GM18507 (cell line): Measurements from ENCODE around the gene PRDX5.
A peak's percentile ranks its signal among the peaks of the same experiment; 100 is the strongest.

Experiments
- DNase-seq: peaks from one replicate; pipeline ENCODE4 v3.0.0; 2011; ENCODE audit warnings: low read depth; ENCODE audit not compliant: insufficient read length; ENCODE audit errors: extremely low spot score
- FAIRE-seq: peaks from 2 replicates; lab custom pipeline; 2011; peaks lifted over from hg19 to GRCh38; lab: Jason Lieb, UNC

Gene PRDX5

DNA sequence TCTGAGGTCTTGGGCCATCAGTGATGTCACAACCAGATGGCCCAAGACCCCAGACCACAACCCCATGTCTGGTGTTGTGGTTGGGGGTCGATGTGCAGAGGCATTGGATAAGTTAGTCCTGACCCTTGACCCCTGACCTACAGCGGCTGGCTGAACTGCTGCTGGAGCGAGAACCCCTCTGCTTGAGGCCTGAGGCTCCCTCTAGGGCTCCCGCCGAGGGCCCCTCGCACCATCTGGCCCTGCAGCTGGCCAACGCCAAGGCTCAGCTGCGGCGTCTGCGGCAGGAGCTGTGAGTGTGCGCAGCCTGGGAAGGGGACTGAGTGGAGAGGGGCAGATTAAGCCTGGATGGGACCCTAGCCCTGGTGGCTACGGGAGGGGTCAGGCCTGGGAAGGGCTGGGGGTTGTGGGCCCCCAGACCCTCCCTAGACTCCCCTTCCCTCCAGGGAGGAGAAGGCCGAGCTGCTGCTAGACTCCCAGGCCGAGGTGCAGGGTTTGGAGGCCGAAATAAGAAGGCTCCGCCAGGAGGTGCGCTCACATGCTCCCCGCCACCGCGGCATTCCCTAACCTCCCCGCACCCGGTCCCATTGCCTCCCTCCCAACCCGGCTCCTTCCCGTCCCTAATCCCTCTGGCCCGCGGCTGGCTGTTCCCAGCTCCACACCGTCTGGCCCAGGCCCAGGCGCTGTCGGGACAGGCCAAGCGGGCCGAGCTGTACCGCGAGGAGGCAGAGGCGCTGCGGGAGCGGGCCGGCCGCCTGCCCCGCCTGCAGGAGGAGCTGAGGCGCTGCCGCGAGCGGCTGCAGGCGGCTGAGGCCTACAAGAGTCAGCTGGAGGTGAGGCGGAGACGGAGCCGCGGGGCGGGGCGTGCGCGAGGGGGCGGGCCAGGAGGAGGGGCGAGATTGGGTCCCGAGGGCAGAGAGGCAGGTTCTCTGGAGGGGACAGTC, 24.2 kb downstream of the PRDX5 start:
- DNase-seq (peak; percentile 88), FAIRE-seq (peak; percentile 83)

DNA sequence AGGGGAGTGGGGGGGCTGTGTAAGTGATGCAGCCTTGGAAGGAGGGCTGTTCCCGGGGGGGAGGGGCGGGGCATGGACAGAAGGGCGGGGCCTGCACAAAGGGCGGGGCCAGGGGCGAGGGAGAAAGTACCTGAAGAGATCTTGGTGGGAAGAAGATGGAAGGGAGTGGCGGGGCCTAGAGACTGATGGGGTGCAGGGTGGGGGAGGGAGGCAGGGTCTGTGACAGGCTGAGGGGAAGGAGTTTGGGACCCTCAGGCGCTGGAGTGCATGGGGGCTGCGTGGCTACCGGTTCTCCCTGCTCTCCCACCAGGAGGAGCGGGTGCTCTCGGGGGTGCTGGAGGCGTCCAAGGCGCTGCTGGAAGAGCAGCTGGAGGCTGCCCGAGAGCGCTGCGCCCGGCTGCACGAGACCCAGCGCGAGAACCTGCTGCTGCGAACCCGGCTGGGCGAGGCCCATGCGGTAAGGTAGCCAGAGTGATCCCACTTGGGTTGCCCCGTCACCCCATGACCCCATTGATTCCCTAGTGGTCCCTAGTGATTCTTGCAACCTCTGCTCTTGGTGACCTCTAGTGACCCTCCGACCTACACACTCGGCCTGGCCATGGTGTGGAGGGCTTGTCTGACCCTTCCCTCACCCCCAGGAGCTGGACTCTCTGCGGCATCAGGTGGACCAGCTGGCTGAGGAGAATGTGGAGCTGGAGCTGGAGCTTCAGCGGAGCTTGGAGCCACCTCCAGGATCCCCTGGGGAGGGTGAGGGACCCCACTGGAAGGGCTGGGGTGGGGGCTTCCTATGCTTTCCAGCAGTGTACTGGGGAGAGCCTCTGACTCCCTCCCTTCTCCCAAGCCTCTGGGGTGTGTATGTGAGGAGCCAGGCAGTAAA, 25.2 kb downstream of the PRDX5 start:
- DNase-seq = no peak
- no peak for FAIRE-seq

DNA sequence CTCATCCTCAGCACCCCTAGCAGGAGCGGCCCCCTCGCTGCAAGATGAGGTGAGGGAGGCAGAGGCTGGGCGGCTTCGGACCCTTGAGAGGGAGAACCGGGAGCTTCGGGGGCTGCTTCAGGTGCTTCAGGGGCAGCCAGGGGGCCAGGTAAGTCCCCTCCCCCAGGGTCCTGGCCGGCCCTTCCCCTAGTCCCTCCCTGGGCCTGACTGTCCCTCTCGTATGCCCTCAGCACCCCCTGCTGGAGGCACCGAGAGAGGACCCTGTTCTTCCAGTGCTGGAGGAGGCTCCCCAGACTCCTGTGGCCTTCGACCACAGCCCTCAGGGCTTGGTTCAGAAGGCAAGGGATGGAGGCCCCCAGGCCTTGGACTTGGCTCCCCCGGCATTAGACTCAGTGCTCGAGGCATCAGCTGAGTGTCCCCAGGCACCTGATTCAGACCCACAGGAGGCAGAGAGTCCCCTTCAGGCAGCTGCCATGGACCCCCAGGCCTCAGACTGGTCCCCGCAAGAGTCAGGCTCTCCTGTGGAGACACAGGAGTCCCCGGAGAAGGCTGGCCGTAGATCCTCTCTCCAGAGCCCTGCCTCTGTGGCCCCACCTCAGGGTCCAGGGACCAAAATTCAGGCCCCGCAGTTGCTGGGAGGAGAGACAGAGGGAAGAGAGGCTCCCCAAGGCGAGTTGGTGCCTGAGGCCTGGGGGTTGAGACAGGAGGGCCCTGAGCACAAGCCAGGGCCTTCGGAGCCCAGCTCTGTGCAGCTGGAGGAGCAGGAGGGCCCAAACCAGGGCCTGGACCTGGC, 26.0 kb downstream of the PRDX5 start:
- FAIRE-seq = no peak
- DNase-seq = no peak

DNA sequence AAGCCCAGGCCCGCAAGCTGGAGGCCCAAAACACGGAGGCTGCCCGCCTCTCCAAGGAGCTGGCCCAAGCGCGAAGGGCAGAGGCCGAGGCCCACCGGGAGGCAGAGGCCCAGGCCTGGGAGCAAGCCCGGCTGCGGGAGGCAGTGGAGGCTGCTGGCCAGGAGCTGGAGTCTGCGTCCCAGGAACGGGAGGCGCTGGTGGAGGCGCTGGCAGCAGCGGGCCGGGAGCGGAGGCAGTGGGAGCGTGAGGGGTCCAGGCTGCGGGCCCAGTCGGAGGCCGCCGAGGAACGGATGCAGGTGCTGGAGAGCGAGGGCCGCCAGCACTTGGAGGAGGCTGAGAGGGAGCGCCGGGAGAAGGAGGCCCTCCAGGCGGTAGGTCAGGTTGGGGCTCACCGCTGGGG, 26.9 kb downstream of the PRDX5 start:
- DNase-seq (no peak), FAIRE-seq (no peak)

DNA sequence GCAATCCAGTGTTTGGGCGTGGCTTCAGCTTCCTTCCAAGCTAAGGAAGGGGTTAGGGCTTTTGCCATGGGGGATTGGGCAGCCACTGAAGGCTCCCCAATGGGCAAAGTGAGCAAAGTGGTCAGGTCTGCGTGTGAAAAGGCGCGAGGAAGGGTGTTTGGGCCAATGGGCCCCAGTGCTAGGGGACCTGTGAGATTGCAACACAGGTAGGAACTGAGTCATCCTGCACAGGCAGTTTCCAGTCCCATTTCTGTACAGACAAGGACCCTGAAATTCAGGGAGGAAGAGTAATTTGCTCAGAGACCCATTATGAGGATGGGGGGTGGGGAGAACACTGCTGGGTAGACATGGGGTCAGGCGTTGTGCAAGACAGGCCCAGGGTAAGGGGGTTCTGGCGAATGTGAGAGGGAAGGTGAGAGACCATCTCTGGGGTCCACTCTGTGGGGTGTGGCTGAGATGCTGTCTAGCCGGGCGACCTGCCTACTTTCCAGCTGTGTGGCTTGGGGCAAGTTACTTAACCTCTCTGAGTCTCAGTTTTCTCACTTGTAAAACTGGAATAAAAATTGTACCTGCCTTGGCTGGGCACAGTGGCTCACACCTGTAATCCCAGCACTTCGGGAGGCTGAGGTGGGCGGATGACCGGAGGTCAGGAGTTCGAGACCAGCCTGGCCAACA, 29.4 kb downstream of the PRDX5 start:
- no peak for DNase-seq
- no peak for FAIRE-seq

DNA sequence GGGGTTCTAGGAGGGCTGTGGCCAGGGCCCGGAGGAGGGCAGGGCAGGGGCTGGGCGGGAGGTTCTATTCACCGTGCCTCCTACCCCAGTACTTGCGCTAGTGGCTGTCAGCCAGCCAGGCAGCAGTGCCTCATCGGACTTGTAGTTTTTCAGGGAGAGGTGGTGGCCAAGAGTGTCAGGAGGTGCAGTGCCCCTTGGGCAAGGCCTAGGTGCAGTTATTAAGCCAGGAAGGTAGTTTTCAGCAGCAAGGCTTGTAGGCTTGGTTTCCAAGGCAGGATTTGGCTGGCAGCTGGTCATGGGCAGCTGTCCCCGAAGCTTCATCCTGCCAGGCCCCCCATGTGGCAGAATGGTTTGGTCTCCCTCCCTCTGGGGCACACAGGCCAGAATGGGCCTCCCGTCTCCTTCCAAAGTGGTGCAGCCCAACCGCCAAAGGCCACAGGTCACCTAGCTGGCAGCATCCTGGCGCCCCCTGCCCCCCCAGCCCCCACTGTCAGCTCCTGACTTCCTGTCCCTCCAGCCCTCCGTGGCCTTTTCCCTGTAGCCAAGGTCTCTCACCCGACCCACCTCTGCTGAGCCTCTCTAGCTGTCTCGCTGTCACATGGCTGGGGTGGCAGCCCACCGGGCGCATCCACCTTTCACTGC, 30.6 kb downstream of the PRDX5 start:
- no peak for DNase-seq
- FAIRE-seq = no peak

DNA sequence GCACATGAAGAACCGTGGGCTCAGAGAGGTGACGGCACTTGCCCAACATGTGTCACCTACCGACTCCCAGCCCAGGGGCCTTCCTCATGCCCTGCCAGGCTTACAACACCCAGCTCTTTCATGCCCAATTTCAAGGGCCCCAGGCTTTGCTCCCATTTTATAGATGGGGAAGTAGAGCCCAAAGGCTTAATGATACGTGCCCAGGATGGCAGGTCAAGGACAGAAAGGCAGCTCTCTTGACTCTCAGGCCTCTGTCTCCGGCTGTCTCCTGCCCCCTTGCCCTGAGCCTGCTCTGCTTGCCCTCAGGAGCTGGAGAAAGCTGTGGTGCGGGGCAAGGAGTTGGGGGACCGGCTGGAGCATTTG, 31.1 kb downstream of the PRDX5 start:
- no peak for FAIRE-seq
- no peak for DNase-seq

DNA sequence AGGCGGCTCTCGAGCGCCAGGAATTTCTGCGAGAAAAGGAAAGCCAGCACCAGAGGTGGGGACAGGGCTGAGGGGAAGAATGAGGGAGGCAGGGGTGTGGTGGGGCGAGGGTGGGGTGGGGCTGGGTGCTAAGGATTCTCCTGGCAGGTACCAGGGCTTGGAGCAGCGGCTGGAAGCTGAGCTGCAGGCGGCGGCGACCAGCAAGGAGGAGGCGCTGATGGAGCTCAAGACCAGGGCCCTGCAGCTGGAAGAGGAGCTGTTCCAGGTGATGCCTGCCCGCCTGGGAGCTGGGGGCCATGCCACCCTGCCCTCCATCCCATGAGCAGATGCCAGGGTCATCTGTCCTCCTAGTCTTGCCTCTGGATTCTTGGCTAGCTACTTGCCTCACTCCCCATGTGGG, 31.5 kb downstream of the PRDX5 start:
- DNase-seq = no peak
- no peak for FAIRE-seq

DNA sequence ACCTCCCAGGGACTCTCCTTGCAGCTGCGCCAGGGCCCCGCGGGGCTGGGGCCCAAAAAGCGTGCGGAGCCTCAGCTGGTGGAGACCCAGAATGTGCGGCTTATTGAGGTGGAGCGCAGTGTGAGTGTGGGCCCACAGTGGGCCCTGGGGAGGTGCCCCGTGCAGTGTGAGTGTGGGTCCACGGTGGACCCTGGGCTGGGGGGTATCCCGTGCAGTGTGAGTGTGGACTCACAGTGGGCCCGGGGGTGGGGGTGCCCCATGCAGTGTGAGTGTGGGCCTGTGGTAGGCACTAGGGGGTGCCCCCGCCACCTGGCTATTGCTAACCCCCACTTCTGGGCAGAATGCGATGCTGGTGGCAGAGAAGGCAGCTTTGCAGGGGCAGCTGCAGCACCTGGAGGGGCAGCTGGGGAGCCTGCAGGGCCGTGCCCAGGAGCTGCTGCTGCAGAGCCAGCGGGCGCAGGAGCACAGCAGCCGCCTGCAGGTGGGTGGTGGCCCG, 33.3 kb downstream of the PRDX5 start:
- DNase-seq = no peak
- no peak for FAIRE-seq

DNA sequence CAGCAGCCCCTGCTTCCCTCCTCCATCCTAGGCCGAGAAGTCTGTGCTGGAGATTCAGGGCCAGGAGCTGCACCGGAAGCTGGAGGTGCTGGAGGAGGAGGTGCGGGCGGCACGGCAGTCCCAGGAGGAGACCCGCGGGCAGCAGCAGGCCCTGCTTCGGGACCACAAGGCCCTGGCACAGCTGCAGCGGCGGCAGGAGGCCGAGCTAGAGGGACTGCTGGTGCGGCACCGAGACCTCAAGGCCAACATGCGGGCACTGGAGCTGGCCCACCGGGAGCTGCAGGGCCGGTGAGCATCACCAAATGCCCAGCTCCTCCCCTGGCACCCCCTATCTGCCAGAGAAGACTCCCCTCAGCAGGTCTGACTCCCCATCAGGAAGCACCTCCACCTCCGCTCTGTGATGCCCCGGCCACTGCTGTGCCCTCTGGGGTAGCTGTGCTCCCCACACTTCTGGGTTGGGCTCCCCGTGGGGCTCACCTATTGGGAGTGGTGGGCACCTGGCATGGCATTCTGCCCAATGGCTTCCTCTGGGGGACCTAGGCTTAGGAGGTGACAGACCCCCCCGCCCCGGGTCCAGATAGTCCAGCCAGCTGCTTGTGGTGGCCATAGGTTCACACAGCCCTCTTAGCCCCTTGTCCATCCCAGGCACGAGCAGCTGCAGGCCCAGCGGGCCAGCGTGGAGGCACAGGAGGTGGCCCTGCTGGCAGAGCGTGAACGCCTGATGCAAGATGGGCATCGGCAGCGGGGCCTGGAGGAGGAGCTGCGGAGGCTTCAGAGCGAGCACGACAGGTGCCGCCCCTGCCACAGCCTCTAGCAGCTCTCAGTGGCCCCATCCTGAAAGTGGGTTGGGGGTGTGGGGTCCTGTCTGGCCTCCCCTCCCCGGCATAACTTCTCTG, 34.4 kb downstream of the PRDX5 start:
- no peak for DNase-seq
- FAIRE-seq = no peak

DNA sequence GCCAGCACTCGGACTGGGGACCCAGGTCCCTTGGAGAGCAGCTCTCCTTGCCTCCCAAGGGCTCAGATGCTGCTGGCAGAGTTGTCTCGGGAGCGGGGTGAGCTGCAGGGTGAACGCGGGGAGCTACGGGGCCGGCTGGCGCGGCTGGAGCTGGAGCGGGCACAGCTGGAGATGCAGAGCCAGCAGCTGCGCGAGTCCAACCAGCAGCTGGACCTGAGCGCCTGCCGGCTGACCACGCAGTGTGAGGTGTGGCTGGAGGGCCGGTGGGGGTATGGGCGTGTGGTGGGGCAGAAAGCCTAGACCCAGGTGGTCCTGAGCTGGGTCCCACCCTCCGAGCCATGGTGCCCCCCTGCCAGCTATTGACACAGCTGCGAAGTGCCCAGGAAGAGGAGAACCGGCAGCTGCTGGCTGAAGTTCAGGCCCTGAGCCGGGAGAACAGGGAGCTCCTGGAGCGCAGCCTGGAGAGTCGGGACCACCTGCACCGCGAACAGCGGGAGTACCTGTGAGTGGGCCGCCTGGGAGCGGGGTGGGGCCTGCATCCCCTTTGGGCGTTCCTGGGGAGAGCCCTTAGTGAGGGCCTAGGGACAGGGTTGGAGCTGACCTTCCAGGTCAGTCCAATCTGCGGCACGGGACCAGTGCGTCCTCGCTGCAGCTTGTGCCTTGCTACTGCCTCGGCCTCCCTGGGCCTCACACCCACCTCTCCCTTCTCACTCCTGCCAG, 35.2 kb downstream of the PRDX5 start:
- FAIRE-seq = no peak
- no peak for DNase-seq

DNA sequence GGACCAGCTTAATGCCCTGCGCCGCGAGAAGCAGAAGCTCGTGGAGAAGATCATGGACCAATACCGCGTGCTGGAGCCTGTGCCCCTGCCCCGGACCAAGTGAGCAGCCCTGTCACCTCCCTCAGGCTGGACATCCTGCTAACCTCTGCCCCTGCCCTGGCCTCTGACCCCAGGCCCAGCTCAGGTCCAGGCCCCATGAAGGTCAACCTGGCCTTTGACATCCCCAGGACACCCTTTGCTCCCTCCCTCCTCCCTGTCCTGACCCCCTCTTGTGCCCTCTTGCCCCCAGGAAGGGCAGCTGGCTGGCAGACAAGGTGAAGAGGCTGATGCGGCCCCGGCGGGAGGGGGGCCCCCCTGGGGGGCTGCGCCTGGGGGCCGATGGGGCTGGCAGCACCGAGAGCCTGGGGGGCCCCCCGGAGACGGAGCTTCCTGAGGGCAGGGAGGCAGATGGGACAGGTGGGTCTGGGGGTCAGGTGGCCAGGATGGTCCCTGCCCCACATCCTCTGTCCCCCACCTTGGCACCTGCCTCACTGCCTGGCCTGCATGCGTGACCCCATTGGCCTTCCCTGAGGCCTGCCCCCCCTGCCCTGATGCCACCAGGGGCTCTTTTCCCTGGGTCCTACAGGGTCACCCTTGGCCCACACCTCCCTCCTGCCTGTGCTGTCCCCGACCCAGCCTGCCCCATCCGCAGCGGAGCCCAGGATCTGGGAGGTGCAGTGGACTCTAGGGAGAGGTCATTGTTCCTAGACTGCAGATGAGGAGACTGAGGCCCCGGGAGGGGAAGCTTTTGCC, 36.0 kb downstream of the PRDX5 start:
- FAIRE-seq = no peak
- DNase-seq = no peak

DNA sequence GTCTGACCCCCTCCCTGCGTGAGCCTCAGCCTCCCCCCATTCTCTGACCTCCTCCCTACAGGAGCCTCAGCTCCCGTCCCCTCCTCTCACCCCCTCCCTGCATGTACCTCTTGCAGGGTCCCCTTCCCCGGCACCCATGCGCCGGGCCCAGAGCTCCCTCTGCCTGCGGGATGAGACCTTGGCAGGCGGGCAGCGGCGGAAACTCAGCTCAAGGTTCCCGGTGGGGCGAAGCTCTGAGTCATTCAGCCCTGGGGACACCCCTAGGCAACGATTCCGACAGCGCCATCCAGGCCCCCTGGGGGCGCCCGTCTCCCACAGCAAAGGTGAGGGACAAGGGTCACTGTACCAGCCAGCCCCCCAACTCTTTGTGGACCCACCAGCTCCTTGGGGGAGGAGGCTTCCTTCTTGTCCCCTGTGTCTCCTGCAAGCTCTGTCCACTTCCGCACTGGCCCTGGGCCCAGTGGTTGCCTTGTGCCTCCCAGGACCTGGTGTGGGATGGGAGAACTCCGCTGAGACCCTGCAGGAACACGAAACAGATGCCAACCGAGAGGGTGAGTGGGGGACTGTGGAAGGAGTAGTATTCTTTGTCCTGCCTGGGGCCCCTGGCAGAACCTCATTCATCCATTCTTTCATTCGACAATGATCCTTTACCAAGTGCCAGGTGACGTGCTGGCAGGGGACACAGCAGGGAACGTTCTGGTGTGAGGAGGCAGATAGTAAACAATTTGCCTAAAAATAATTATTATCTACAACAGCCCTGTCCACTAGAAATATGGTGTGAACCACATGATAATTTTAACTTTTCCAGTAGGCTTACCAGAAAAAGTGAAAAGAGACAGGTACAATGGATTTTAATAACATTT, 37.4 kb downstream of the PRDX5 start:
- no peak for FAIRE-seq
- DNase-seq = no peak

DNA sequence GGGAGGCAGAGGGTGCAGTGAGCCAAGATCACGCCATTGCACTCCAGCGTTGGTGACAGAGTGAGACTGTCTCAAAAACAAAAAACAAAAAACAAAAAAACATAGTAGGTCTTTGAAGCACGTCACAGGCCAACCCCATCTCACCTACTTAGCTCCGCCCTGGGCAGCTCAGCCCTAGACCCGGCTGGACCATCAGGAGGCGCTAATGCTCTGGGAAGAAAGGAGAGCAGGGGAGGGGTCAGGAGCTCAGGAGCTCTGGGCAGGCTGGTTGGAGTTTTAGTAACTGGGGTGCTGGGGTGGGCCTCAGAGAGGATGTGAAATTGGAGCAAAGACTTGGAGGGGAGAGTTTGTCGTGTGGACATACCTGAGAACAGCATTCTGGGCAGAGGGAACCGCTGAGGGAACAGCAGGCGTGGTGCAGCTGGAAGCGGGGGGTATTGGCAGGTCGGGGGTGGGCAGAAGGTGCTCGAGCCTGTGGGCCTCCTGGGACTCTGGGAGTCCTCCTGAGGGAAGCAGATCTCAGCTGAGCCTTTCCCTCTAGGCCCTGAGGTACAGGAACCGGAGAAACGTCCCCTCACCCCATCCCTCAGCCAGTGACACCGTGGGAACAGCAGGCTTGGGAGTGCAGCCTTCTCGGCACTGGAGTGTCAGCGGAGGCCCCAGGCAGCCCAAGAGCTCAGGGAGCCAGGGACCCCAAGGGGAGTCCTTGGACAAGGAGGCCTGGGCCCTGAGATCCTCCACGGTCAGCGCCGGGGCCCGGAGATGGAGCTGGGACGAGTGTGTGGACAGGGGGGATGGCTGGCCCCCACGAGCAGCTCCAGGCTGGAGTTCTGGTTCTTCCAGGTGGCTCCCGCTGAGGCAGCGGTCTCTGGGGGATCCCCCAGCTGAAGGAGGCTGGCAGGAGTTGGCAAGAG, 38.8 kb downstream of the PRDX5 start:
- FAIRE-seq (no peak), DNase-seq (no peak)

DNA sequence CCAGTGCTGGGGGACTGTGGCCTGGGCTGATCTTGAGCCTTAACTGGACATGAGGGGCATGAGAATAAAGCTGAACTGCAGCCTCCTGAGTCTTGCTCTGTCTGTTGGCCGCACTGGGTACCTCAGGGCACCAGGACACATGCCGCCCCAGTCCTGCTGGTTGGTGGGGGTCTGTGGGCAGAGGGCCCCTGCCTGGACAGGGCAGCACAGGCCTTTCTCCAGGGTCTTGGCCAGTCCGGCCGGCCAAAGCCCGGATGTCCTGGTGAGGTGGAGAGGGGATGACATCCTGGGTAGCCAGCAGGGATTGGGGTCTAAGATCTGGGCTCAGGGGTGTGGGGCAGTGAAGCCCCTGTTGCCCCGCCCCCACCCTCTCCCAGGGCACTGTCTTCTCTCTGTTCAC, 39.5 kb downstream of the PRDX5 start:
- DNase-seq (no peak), FAIRE-seq (no peak)
